Measurements from ENCODE around the gene ARHGEF7. TPM values are rescaled to one million over a fixed set of nuclear protein-coding genes. Genes with fewer than 3 reads are reported as not detected.
A peak's percentile ranks its signal among the peaks of the same experiment; 100 is the strongest.
"Not testable (repeated sequence)": the region's sequence is repeated elsewhere in the genome, so short reads cannot be mapped to it uniquely, and the experiment has no call there.

Gene ARHGEF7
- total and polyA plus RNA-seq, 8 donors, result 52.8 to 86.0 (median 72.2) TPM

DNA sequence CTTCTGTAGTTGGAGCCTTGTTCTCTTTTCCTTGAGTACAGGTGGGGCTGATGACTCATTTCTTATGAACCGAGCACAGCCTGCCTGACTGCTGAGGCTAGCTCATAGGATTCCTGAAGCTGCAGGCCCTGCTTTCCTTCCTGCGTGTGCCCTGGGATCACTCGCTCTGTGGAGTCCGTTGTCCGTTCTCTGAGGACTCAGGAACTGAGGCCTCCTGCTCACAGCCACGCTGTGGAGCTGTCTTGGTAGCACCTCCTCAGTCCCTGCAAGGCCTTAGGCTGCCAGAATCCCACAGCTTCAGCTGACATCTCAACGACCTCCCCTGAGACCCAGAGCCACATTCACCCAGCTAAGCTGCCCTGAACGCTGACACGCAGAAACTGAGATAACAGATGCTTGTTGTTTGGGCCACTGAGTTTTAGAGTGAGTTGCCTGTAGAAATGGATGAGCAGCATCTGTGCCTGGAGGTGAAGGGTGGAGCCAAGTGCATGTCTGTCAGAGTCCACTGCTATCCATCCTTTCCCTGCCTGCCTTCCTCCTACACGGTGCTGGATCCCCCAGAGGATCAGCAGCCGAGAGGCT lies 72.9 kb downstream of the ARHGEF7 start:
- peaks cover 6 to 60% of the 10 kb centered on the region in 2 donors for H3K4me1 ChIP-seq
- DNase-seq (no peak), ATAC-seq (peak; percentile 81)
- no peaks in the 10 kb centered on the region for H3K9me3 ChIP-seq
- no peaks in the 10 kb centered on the region for H3K27me3 ChIP-seq
- intact Hi-C loops (cut with DNase I), result no loop called here
- no peak overlapping the region for H3K4me3 ChIP-seq
- TF ChIP-seq, protein P1, sequence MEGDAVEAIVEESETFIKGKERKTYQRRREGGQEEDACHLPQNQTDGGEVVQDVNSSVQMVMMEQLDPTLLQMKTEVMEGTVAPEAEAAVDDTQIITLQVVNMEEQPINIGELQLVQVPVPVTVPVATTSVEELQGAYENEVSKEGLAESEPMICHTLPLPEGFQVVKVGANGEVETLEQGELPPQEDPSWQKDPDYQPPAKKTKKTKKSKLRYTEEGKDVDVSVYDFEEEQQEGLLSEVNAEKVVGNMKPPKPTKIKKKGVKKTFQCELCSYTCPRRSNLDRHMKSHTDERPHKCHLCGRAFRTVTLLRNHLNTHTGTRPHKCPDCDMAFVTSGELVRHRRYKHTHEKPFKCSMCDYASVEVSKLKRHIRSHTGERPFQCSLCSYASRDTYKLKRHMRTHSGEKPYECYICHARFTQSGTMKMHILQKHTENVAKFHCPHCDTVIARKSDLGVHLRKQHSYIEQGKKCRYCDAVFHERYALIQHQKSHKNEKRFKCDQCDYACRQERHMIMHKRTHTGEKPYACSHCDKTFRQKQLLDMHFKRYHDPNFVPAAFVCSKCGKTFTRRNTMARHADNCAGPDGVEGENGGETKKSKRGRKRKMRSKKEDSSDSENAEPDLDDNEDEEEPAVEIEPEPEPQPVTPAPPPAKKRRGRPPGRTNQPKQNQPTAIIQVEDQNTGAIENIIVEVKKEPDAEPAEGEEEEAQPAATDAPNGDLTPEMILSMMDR (IDR thresholded peaks at IDR 0.05), result no peak
- H3K27ac ChIP-seq, result peak overlapping the region in 1 of 2 donors; percentile 23
- H3K36me3 ChIP-seq, result peaks cover 0 to 8% of the 10 kb centered on the region in 2 donors

- H3K9me3 ChIP-seq; H3K4me3 ChIP-seq; DNase-seq; intact Hi-C loops (cut with DNase I); ATAC-seq; H3K27ac ChIP-seq; H3K36me3 ChIP-seq; H3K27me3 ChIP-seq: not testable (repeated sequence)
- peaks cover 3 to 60% of the 10 kb centered on the region in 2 donors for H3K4me1 ChIP-seq
Observed at GRCh38 chr13:111189064-111189505, 74.0 kb downstream of the ARHGEF7 start.

- DNase-seq; H3K9me3 ChIP-seq; H3K27ac ChIP-seq; H3K4me3 ChIP-seq; ATAC-seq; H3K36me3 ChIP-seq; H3K27me3 ChIP-seq; intact Hi-C loops (cut with DNase I): not testable (repeated sequence)
- H3K4me1 ChIP-seq, result peaks cover 0 to 55% of the 10 kb centered on the region in 2 donors
Observed at GRCh38 chr13:111189516-111189915, 74.4 kb downstream of the ARHGEF7 start.

DNA sequence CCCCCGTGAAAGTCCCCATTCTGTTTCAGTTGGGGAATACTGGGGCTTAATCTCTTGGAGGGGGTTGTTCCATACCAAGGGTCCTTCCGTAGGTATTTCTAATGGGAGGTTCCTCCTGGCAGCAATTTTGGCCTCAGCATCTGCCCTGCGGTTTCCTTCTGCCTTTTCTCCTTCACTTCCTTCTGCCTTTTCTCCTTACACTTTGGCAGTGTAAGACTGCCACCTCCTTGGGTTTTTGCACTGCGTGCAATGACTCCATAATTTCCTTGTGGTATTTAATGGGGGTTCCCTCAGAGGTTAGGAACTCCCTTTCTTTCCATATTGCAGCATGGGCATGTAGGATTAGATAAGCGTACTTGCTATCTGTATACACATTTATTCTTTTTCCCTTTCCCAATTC lies 78.1 kb downstream of the ARHGEF7 start:
- ATAC-seq; intact Hi-C loops (cut with DNase I); H3K9me3 ChIP-seq; DNase-seq; H3K27me3 ChIP-seq; H3K4me3 ChIP-seq: not testable (repeated sequence)
- Histone ChIP-seq H3K4me1 (peaks cover 0 to 36% of the 10 kb centered on the region in 2 donors), H3K27ac (peak overlapping the region in 1 of 2 donors; percentile 34), H3K36me3 (peaks cover 0 to 16% of the 10 kb centered on the region in 2 donors)

DNA sequence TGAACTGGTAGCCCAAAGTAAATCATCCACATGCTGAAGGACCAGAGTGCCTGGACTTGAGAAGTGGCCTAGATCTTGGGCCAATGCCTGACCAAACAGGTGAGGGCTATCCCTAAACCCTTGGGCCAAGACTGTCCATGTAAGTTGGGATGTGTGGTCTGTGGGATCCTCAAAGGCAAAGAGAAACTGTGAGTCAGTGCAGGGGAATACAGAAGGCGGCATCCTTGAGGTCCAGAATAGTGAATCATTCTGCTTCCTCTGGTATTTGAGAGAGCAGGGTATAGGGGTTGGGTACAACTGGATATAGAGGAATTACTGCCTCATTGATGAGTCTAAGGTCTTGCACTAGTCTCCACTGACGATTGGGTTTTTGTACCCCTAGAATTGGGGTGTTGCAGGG lies 79.5 kb downstream of the ARHGEF7 start:
- H3K9me3 ChIP-seq; H3K27ac ChIP-seq; H3K27me3 ChIP-seq; H3K4me3 ChIP-seq; ATAC-seq; DNase-seq; H3K36me3 ChIP-seq; intact Hi-C loops (cut with DNase I): not testable (repeated sequence)
- peaks cover 0 to 25% of the 10 kb centered on the region in 2 donors for H3K4me1 ChIP-seq

- H3K4me1 ChIP-seq, result peaks cover 16 to 27% of the 10 kb centered on the region in 2 donors
- H3K36me3 ChIP-seq; intact Hi-C loops (cut with DNase I); H3K4me3 ChIP-seq; DNase-seq; ATAC-seq; H3K27me3 ChIP-seq; H3K27ac ChIP-seq; H3K9me3 ChIP-seq: not testable (repeated sequence)
Observed at GRCh38 chr13:111198732-111199378, 83.7 kb downstream of the ARHGEF7 start.

- intact Hi-C loops (cut with DNase I), result no loop called here
- no peak for ATAC-seq
- Histone ChIP-seq H3K9me3 (no peaks in the 10 kb centered on the region), H3K27me3 (no peaks in the 10 kb centered on the region), H3K4me3 (no peak overlapping the region), H3K36me3 (peaks cover 0 to 19% of the 10 kb centered on the region in 2 donors), H3K27ac (peak overlapping the region in 1 of 2 donors; percentile 55), H3K4me1 (peaks cover 26 to 43% of the 10 kb centered on the region in 2 donors)
- TF ChIP-seq, protein P1 (IDR thresholded peaks at IDR 0.05), result no peak
- no peak for DNase-seq
Observed at GRCh38 chr13:111201304-111201940, 86.3 kb downstream of the ARHGEF7 start.
